Activated CD8-positive, alpha-beta memory T cell treated with anti-CD3 and anti-CD28 coated beads for 4 hours (primary cell): Measurements from ENCODE around the gene SH2D2A.

Experiments used
- DNase-seq, 2 donors: peaks; one replicate each; pipeline ENCODE4 v3.0.0-alpha.2; 2020; ENCODE audit warnings: low read depth in 2 of 2

Gene SH2D2A

DNA sequence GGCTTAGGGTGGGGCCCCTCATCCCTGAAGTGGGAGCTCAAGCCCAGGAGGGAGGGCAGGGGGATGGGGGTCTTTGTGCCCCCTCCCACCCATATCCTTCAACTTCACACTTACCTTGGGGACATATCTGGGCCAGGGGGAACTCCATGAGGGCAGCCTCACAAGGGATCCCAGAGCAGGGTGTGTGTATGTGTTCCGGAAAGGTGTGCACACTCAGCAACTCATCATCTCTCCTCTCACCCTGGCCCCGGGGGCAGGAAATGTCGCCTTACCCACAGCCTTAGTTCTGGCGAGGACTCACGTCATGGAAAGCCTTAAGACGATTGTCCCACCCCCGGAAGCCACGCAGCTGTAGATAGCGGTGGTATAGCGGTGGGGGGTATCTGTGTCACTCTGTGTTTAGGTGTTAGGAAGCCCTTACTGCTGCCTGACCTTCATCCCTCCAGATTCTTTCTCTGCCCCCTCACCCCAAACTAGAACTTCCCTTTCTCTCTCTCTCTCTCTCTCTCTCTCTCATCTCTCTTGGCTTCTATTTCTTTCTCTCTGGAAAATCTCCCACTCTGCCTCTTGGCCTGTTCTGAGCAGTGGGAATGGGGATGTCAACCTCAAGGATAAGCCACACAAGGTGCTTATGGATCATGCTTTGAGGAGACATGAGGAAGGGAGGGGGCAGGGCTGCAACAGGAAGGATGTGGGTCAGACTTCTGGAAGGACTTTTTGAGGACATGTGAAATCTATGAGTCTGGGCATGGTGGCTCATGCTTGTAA, at the start of gene SH2D2A:
Gene SH2D2A (minus strand): TSS at position 288 of the 768 bp plus-strand sequence. CDS start 140 bp downstream, at position 148.
- peak; percentile 91 to 96 for DNase-seq

DNA sequence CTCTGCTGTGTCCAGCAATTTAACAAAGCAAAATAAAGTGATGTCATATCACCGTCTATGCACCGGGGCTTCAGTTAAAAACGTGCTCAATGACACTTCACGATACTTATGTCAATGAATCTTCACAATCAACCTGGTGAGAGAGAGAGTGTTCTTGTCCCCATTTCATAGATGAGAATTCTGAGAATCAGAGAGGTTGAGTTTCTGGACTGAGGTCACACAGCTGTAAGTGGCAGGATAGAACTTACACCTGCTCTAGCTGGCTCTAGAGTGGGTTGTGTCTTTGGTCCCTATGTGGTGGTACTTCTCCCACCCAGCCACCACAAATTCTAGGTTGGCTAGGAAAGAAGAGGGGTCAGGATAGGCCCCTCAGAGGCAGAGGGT, 49.2 kb upstream of the SH2D2A start:
- DNase-seq = no peak

DNA sequence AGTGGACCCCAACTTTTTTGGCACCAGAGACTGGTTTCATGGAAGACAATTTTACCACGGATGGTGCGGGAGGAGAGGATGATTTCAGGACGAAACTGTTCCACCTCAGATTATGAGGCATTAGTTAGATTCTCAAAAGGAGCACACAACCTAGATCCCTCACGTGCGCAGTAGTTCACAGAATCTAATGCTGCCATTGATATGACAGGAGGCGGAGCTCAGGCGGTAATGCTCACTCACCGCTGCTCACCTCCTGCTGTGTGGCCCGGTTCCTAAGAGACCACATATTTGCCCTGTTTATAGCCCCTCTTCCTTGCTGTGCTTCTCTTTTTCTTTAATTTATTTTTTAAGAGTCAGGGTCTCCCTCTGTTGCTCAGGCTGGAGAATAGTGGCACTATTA, 48.6 kb upstream of the SH2D2A start:
- DNase-seq = no peak

GRCh38 chr1:156864796-156865195, 48.1 kb upstream of the SH2D2A start:
- no peak for DNase-seq

GRCh38 chr1:156863631-156864030, 47.0 kb upstream of the SH2D2A start:
- DNase-seq = no peak

DNA sequence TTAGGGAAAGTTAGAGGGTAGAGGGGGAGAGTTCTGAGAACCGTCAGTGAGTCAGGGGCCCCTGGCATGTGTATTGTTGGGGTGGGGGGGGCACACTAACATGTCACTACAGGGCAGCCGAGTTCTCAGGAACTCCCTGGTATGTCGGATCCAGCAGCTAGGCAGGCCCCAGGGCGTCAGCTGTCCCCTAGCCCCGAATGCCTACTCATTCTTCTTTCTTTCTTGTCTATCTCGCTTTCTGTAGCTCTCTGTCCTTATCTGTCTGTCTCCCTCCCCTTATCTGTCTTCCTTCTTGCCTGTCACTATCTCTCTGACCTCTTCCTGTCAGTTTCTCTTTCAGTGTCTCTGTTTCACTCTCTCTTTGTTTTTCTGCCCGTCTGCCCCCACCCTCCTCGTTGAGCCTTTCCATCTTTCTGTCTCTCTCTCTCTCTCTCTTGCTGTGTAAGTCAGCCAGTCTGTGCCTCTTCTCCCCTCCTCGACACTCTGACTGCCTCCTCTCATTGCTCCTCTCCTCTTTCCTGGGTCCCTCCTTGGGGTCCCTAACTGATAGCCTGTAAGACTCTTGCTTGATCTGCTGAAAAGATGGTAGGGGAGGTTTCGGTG, 46.5 kb upstream of the SH2D2A start:
- DNase-seq = no peak

DNA sequence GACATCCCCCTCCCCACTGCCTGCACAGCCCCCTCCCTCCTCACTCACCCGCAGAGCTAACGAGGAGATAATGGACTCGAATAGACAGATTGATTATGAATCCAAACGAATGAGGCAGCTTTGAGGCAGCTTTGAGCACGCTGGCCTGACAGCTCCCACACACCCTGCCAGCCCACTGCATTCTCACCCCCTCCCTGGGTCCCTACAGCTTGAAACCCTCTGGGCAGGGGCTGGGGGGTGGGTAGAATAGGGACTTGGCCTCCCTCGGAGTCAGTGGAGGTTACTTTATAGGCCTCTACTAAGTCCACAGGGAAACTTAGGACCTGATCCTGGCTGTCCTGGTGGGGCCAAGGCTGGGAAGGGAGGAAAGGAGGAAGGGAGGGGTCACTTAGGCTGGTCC, 45.9 kb upstream of the SH2D2A start:
- no peak for DNase-seq

DNA sequence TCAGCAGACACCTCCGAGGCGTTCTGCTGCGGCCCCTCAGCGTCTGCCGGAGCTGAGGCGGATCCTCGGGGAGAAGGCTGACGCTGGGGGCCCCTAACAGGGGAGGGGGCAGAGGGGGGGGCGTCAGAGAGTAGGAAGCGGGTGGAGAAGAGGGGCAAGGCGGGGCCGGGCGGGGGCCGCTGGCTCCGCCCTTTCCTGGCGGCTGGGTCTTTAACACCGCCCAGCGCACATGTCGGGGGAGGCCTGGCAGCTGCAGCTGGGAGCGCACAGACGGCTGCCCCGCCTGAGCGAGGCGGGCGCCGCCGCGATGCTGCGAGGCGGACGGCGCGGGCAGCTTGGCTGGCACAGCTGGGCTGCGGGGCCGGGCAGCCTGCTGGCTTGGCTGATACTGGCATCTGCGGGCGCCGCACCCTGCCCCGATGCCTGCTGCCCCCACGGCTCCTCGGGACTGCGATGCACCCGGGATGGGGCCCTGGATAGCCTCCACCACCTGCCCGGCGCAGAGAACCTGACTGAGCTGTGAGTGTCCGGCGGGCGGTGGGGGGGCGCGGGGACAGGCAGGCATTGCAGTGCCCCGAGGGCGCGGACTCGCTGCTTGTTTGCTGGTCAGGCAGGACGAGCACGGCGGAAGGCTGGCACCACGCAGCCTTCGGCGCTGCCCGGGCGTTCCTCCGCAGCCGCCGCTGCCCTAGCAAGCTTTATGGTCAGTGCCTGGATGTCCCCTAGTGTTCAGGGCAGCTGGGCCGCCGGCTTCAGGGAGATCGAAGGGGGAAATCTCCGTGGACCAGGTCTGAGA, 44.2 kb upstream of the SH2D2A start, which contains the start of gene NTRK1:
Gene NTRK1 (plus strand): TSS at position 238 of the 796 bp plus-strand sequence. CDS start 70 bp downstream, at position 308.
- DNase-seq = peak; percentile 18 to 41

GRCh38 chr1:156860113-156860627, 43.5 kb upstream of the SH2D2A start:
- peak in 1 of 2 donors; percentile 24 for DNase-seq

DNA sequence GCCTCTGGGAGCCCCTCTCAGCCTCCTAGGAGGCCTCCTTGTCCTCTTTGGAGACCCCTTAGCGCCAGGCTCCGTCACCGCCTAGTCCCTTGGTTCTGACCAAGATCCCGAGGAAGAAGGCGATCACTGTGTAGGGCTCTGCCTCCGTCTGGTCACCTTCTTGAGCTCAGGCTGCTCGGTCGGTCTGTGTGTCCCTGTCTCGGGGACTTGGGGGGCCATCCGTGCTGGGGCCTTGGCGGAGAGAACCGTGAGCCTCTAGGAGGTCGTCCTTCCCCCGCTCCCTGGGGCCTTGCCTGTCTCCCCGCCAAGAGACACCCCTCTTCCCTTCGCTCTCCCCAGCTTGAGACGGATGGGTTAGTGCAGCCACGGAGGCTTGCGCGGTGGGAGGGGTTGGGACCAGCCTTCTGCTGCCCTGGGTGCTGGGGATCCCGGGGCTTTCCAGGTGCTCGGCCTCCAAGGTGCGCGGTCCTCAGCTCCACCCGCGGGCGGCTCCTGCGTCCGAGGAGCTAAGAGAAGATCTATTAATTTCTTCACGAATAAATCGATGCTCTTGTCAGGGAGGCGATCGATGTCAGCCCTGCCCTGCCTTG, 43.0 kb upstream of the SH2D2A start:
- DNase-seq = no peak

GRCh38 chr1:156858959-156859522, 42.4 kb upstream of the SH2D2A start, which contains the start of gene INSRR:
Gene INSRR, minus strand, starts transcription at chr1:156859117. Its CDS starts 496 bp downstream, at chr1:156858621.
- DNase-seq = no peak

- DNase-seq = no peak
Measured at GRCh38 chr1:156858555-156858956, 41.9 kb upstream of the SH2D2A start.

GRCh38 chr1:156857532-156857931, 40.9 kb upstream of the SH2D2A start:
- DNase-seq = no peak

GRCh38 chr1:156856282-156856785, 39.7 kb upstream of the SH2D2A start:
- DNase-seq = no peak

DNA sequence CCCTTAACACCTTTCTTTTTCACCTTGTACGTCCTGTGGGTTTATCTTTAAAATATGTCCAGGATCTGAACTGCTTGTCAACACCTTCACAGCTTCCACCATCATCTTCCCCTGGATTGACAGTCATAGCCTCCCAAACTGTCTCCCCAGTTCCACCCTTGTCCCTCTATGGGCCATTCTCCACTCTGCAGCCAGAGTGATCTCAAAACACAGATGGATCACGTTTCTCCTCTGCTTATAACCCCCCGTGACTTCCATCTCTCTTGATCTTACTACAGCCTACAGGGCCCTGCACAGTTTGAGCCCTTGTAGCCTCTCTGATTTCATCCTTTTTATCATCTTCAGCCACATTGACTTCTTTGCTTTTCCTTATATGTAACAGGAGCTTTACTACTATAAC, 38.0 kb upstream of the SH2D2A start:
- DNase-seq = no peak

- DNase-seq = no peak
Measured at GRCh38 chr1:156853761-156854160, 37.1 kb upstream of the SH2D2A start.

GRCh38 chr1:156852418-156852874, 35.8 kb upstream of the SH2D2A start:
- DNase-seq = no peak

DNA sequence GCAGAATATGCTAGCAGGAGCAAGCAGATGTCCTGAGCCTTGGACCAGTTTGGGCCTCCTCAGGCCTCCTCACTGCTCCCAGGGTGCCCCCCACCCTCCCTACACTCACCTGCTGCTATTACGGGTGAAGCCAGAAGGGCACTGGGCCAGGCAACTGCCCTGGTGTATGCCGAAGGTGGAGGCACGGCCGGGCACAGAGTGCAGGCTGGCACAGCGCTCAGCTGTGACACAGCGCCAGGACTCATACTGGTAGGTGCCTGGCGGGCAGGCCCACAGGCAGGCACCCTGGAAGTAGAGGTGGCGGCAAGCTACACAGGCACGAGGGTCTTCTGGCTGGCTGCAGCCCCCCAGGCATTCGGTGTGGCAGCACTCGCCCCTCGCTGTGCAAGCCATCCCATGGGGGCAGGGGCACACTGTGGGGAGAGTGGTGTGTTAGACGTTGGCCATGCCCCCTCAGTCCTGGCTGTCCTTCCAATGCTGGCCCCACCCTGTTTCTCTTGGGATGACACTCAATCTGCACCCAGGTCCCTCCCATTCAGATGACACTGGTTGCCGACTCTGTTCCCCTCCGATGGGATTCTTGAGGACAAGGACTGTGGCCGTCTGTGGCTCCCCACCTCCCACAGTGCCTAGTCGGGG, 35.2 kb upstream of the SH2D2A start:
- no peak for DNase-seq

- no peak for DNase-seq
Measured at GRCh38 chr1:156849151-156849496, 32.5 kb upstream of the SH2D2A start.

- DNase-seq = peak; percentile 34 to 36
Measured at GRCh38 chr1:156848461-156849150, 32.0 kb upstream of the SH2D2A start.
